Endothelial cell of umbilical vein (primary cell): Measurements from ENCODE around the gene ACBD3.

Source experiments
- EZH2 ChIP-seq: IDR thresholded peaks from 2 replicates; pipeline ENCODE4 v1.6.1; 2012; ENCODE audit warnings: borderline replicate concordance, low read depth, mild to moderate bottlenecking, moderate library complexity, low read length, inconsistent platforms; ENCODE audit not compliant: severe bottlenecking
- FOS ChIP-seq: IDR thresholded peaks from 2 replicates; pipeline ENCODE4 v1.6.1; 2011; ENCODE audit warnings: mild to moderate bottlenecking, low read length, moderate library complexity, borderline replicate concordance; ENCODE audit not compliant: insufficient read depth
- MAX ChIP-seq: IDR thresholded peaks from 2 replicates; pipeline ENCODE4 v1.6.1; 2011; ENCODE audit not compliant: insufficient read depth, insufficient read length
- MYC ChIP-seq: IDR thresholded peaks from one replicate; pipeline ENCODE4 v1.6.1; 2011; ENCODE audit warnings: mild to moderate bottlenecking, low read depth, low read length
- POLR2A ChIP-seq: IDR thresholded peaks from 2 replicates; pipeline ENCODE4 v1.6.1; 2012; ENCODE audit warnings: low read depth, mild to moderate bottlenecking, control low read depth, low read length
- POLR2AphosphoS5 ChIP-seq: IDR thresholded peaks from 2 replicates; pipeline ENCODE4 v1.6.1; 2012; ENCODE audit warnings: low read depth, mild to moderate bottlenecking, control low read depth, low read length, moderate library complexity; ENCODE audit not compliant: insufficient read depth
- TF ChIP-seq, protein P1 (sequence below), 2 donors: IDR thresholded peaks; 1 replicate in 1 of 2; 2 replicates in 1 of 2; pipeline ENCODE4 v1.5.1; 2011; ENCODE audit warnings: low read length in 2 of 2, mild to moderate bottlenecking in 2 of 2, moderate library complexity in 2 of 2, control low read depth in 1 of 2, inconsistent platforms in 1 of 2, low read depth in 1 of 2; ENCODE audit not compliant: insufficient read depth in 1 of 2; ENCODE audit errors: extremely low read depth in 1 of 2

GRCh38 chr1:226226601-226227000 is 40.1 kb upstream of the ACBD3 start:
- TF ChIP-seq, protein P1, sequence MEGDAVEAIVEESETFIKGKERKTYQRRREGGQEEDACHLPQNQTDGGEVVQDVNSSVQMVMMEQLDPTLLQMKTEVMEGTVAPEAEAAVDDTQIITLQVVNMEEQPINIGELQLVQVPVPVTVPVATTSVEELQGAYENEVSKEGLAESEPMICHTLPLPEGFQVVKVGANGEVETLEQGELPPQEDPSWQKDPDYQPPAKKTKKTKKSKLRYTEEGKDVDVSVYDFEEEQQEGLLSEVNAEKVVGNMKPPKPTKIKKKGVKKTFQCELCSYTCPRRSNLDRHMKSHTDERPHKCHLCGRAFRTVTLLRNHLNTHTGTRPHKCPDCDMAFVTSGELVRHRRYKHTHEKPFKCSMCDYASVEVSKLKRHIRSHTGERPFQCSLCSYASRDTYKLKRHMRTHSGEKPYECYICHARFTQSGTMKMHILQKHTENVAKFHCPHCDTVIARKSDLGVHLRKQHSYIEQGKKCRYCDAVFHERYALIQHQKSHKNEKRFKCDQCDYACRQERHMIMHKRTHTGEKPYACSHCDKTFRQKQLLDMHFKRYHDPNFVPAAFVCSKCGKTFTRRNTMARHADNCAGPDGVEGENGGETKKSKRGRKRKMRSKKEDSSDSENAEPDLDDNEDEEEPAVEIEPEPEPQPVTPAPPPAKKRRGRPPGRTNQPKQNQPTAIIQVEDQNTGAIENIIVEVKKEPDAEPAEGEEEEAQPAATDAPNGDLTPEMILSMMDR (IDR thresholded peaks at IDR 0.05; ENCODE audit: extremely low read depth in 1 of 2, insufficient read depth in 1 of 2, low read depth in 1 of 2, low read length in 2 of 2) = no peak
- no peak for TF ChIP-seq MAX
- TF ChIP-seq MYC = no peak
- no peak for TF ChIP-seq EZH2
- no peak for TF ChIP-seq POLR2A
- no peak for TF ChIP-seq POLR2AphosphoS5
- TF ChIP-seq FOS = no peak
